Activated CD8-positive, alpha-beta T cell treated with anti-CD3 and anti-CD28 coated beads, Interleukin-2, amount 10 ng/mL, durations not matched to agents 7 days and 5 days (primary cell): Measurements from ENCODE around the gene WDFY1. TPM values are rescaled to one million over a fixed set of nuclear protein-coding genes. Genes with fewer than 3 reads are reported as not detected.
A peak's percentile ranks its signal among the peaks of the same experiment; 100 is the strongest.

ENCODE experiments used
- ATAC-seq: fragments of 150-1000 bp; cut with Tn5 transposase; one replicate; pipeline ENCODE4 v1.10.0; 2021; ENCODE audit warnings: moderate library complexity
- CTCF ChIA-PET: fragments of 350-600 bp; sonication (Branson Sonifier 250); formaldehyde crosslinking; loops from one replicate; lab custom pipeline; 2021; ENCODE audit warnings: antibody characterized with exemption; lab: Charles Lee
- POLR2A ChIA-PET: fragments of 350-600 bp; sonication (Branson Sonifier 250); formaldehyde crosslinking; loops from one replicate; lab custom pipeline; 2021; ENCODE audit warnings: antibody characterized with exemption; lab: Charles Lee
- DNase-seq: peaks from one replicate; pipeline ENCODE4 v3.0.0-alpha.2; 2020
- H3K27ac Mint-ChIP-seq: one replicate; pipeline ENCODE4 v1.8.0; 2021; ENCODE audit warnings: mild to moderate bottlenecking, mixed read lengths
- H3K27me3 Mint-ChIP-seq: one replicate; pipeline ENCODE4 v1.8.0; 2021; ENCODE audit warnings: low read depth, mixed read lengths
- H3K36me3 Mint-ChIP-seq: one replicate; pipeline ENCODE4 v1.8.0; 2021; ENCODE audit warnings: low read depth, mixed read lengths
- H3K4me1 Mint-ChIP-seq: one replicate; pipeline ENCODE4 v1.8.0; 2021; ENCODE audit warnings: low read depth, mixed read lengths
- H3K4me3 Mint-ChIP-seq: one replicate; pipeline ENCODE4 v1.8.0; 2021; ENCODE audit warnings: mild to moderate bottlenecking, mixed read lengths
- H3K9me3 Mint-ChIP-seq: one replicate; pipeline ENCODE4 v1.8.0; 2022; ENCODE audit warnings: mixed read lengths; ENCODE audit not compliant: insufficient read depth
- total RNA-seq, 2 experiments: library from RNA; stranded (reverse); gene quantifications; one replicate each; pipeline ENCODE4 v1.2.3, GENCODE V29; 2021

WDFY1 gene, protein sequence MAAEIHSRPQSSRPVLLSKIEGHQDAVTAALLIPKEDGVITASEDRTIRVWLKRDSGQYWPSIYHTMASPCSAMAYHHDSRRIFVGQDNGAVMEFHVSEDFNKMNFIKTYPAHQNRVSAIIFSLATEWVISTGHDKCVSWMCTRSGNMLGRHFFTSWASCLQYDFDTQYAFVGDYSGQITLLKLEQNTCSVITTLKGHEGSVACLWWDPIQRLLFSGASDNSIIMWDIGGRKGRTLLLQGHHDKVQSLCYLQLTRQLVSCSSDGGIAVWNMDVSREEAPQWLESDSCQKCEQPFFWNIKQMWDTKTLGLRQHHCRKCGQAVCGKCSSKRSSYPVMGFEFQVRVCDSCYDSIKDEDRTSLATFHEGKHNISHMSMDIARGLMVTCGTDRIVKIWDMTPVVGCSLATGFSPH
- total RNA-seq, result 10 to 100 TPM; 41.5 to 47.1 TPM

DNA sequence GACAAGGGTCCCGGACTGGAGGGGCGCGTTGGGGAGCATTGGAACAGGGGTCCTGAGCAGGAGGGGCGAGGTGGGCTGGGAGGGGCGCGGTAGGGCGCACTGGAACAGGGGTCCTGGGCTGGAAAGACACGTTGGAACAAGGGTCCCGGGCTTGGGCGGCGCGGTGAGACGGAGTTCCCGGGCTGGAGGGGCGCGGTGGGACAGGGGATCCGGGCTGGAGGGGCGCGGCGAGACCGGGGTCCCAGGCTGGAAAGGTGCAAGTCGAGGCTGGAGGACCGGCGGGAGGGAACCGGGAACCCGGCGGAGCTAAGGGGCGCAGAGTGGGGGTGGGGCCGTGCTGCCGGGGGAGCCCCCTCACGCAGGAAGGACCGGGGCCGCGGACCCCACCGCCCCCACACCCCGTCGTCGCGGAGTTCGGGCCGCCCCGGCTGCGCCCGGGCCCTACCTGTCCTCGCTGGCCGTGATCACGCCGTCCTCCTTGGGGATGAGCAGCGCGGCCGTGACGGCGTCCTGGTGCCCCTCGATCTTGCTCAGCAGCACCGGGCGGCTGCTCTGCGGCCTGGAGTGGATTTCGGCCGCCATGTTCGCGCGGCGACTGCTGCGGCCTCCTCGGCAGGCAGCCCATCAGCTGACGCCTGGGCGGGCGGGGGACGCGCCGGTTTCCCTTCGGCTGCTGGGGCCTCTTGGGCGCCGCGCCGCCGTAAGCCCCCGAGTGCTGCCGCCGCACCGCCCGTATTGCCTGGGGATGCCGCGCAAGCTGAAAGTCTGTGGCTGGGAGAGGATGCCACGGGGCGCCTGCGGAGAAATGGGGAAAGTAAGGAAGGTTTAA is at the start of gene WDFY1:
TSS of gene WDFY1 (minus strand) at position 633 of the 829 bp plus-strand sequence. CDS start at position 582, 51 bp downstream.
- Mint-ChIP-seq H3K27me3 (no peaks in the 10 kb centered on the region), H3K4me3 (peak within 1 kb of the TSS; percentile 89), H3K4me1 (peaks cover 60% of the 10 kb centered on the region)

GRCh38 chr2:223994562-223995162 is 49.5 kb upstream of the WDFY1 start:
- Mint-ChIP-seq H3K27me3 (no peaks in the 10 kb centered on the region), H3K9me3 (no peaks in the 10 kb centered on the region), H3K36me3 (no peaks in the 10 kb centered on the region), H3K4me1 (peaks cover 8% of the 10 kb centered on the region), H3K4me3 (no peak overlapping the region), H3K27ac (no peak overlapping the region)
- ATAC-seq (no peak), DNase-seq (no peak)
- ChIA-PET POLR2A (no interaction called here), CTCF (interaction anchor here (1.0 to 6.5 kb wide), 19 partner anchors 10 to 656 kb away, joined by 3 to 130 read pairs (median 10); partner anchors contain the start of genes MRPL44 and SERPINE2)

More for the DNA sequence above, at the start of gene WDFY1:
- DNase-seq (peak; percentile 86), ATAC-seq (peak; percentile 88)
- Mint-ChIP-seq H3K36me3 (peaks cover 21% of the 10 kb centered on the region), H3K9me3 (peaks cover under 1% of the 10 kb centered on the region), H3K27ac (peak within 1 kb of the TSS; percentile 91)
- ChIA-PET CTCF (interaction anchor here (0.7 to 3.2 kb wide), 7 partner anchors 9 to 184 kb away, joined by 3 to 12 read pairs (median 4); no protein-coding TSS in a partner anchor), POLR2A (interaction anchor here (0.7 to 2.1 kb wide), 9 partner anchors 8 to 1289 kb away, joined by 3 to 9 read pairs (median 5); partner anchors contain the start of genes FARSB and MRPL44)

DNA sequence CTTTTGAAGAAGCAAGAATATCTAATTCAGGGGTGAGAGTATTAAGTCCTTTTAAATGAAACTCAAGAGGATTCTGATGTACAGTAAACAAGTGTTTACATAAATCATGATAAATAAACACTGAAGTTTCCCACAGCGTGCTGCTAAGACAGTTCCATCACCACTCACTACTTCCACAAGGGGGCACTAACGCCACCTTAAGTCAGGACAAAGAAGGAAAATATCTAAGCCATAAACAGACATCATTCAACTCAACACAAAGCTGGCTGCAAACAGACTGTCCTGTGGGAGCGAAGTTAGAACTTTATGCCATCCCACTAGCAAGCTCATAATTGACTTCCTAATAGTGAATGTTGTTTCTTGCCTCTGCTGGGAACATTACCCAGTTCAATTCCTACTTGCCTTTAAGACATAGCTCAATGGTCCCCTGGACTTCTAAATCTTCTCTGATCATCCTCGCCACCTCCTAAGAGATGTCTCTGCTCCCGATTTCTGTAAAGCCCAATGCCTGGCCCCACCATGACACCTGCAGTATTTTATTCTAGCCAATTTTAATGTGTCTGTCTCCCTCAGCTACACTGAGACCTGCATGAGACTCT is 48.6 kb upstream of the WDFY1 start:
- peak; percentile 81 for ATAC-seq
- POLR2A ChIA-PET, result interaction anchor here (0.8 kb wide), 1 partner anchor 289 kb away, joined by 3 read pairs; no protein-coding TSS in a partner anchor
- no peak overlapping the region for H3K27ac Mint-ChIP-seq

GRCh38 chr2:223991611-223992010 is 46.5 kb upstream of the WDFY1 start:
- no peak for DNase-seq
- H3K4me3 Mint-ChIP-seq, result no peak overlapping the region
- no peaks in the 10 kb centered on the region for H3K9me3 Mint-ChIP-seq
- ChIA-PET CTCF (interaction anchor here (0.7 to 6.5 kb wide), 5 partner anchors 14 to 297 kb away, joined by 3 to 130 read pairs (median 19); no protein-coding TSS in a partner anchor), POLR2A (no interaction called here)
- H3K4me1 Mint-ChIP-seq, result peaks cover 8% of the 10 kb centered on the region
- no peaks in the 10 kb centered on the region for H3K36me3 Mint-ChIP-seq
- H3K27me3 Mint-ChIP-seq, result no peaks in the 10 kb centered on the region
- no peak overlapping the region for H3K27ac Mint-ChIP-seq
- ATAC-seq, result no peak

More for the DNA sequence above, 48.6 kb upstream of the WDFY1 start:
- CTCF ChIA-PET, result interaction anchor here (0.6 to 6.5 kb wide), 59 partner anchors 9 to 657 kb away, joined by 3 to 130 read pairs (median 4); partner anchors contain the start of genes MRPL44 and SERPINE2
- Mint-ChIP-seq H3K4me1 (peaks cover 8% of the 10 kb centered on the region), H3K27me3 (no peaks in the 10 kb centered on the region), H3K9me3 (no peaks in the 10 kb centered on the region), H3K4me3 (no peak overlapping the region), H3K36me3 (no peaks in the 10 kb centered on the region)
- peak; percentile 78 for DNase-seq

DNA sequence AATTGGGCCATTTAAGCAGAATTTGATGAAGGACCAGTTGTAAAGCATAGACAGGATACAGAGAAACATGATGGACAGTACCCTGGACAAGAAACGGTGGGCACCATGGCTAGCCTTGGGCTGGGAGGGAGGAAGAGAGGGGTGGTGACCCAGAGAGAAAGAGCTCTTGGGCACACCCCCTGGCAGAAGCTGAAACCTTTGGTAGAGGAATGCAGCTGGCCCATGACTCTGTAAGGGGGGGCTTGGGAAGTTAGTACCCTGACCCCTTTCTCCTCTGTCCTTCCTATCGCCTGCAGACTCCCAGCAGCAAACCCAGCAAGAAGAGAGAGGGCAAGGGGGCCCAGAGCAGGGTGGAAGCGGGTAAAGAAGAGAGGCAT is 44.7 kb upstream of the WDFY1 start:
- no peak for ATAC-seq
- Mint-ChIP-seq H3K4me1 (peaks cover 4% of the 10 kb centered on the region), H3K4me3 (no peak overlapping the region), H3K36me3 (peaks cover under 1% of the 10 kb centered on the region), H3K27me3 (no peaks in the 10 kb centered on the region), H3K9me3 (no peaks in the 10 kb centered on the region), H3K27ac (no peak overlapping the region)
- ChIA-PET CTCF (interaction anchor here (0.6 to 3.6 kb wide), 3 partner anchors 17 to 295 kb away, joined by 3 to 19 read pairs (median 3); no protein-coding TSS in a partner anchor), POLR2A (no interaction called here)
- DNase-seq, result no peak

- CTCF ChIA-PET, result interaction anchor here (0.6 to 3.6 kb wide), 3 partner anchors 17 to 295 kb away, joined by 3 to 19 read pairs (median 3); no protein-coding TSS in a partner anchor
- Mint-ChIP-seq H3K27ac (no peak overlapping the region), H3K27me3 (no peaks in the 10 kb centered on the region), H3K36me3 (peaks cover 4% of the 10 kb centered on the region), H3K4me3 (no peak overlapping the region), H3K9me3 (no peaks in the 10 kb centered on the region), H3K4me1 (peaks cover 4% of the 10 kb centered on the region)
- POLR2A ChIA-PET, result no interaction called here
- DNase-seq (no peak), ATAC-seq (no peak)
Measured at GRCh38 chr2:223989206-223989855, 44.2 kb upstream of the WDFY1 start.

DNA sequence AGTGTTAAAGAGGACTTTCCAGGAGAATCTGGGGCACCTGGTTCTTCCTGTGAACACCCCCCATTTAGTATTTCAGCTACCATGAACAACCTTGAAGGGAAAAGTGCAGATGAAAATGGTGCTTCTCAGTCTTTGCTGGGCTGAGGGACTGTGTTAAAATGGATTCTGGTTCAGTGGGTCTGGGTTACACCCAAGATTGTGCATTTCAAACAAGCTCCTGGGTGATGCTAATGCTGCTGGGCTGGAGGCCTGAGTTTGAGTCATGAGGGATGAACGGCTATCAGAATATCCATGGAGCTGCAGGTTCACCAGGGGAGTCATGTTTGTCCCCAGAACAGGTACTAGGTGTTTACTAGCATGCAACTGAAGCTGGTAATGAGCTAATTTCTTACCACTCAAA is 36.1 kb upstream of the WDFY1 start:
- Mint-ChIP-seq H3K4me1 (peaks cover 2% of the 10 kb centered on the region), H3K9me3 (no peaks in the 10 kb centered on the region), H3K36me3 (peaks cover 7% of the 10 kb centered on the region), H3K27ac (no peak overlapping the region), H3K27me3 (no peaks in the 10 kb centered on the region), H3K4me3 (no peak overlapping the region)
- POLR2A ChIA-PET, result no interaction called here
- ATAC-seq (no peak), DNase-seq (no peak)
- CTCF ChIA-PET, result interaction anchor here (2.1 to 3.0 kb wide), 2 partner anchors 12 to 303 kb away, joined by 8 to 17 read pairs; no protein-coding TSS in a partner anchor

DNA sequence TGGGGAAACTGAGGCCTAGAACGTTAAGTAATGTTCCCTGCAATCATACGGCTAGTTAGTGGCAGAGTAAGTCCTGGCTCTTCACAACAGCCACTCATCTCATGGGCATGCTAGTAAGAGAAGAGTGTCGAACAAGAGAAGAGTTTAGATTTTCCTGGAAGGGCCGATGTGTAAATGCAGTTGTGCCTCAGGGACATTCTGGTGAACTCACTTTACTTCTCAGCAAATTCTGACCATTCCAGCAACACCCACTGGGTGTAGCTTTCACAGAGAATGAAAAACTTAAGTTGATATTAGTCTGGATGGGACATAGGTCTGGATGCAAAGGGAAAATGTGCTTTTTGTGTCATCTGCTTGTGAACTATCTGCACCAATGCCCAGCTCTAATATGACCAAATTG is 35.7 kb upstream of the WDFY1 start:
- H3K36me3 Mint-ChIP-seq, result peaks cover 7% of the 10 kb centered on the region
- no peak overlapping the region for H3K4me3 Mint-ChIP-seq
- ChIA-PET POLR2A (no interaction called here), CTCF (interaction anchor here (2.1 to 4.1 kb wide), 3 partner anchors 11 to 304 kb away, joined by 8 to 25 read pairs (median 17); no protein-coding TSS in a partner anchor)
- ATAC-seq, result no peak
- no peak for DNase-seq
- no peaks in the 10 kb centered on the region for H3K27me3 Mint-ChIP-seq
- H3K27ac Mint-ChIP-seq, result no peak overlapping the region
- no peaks in the 10 kb centered on the region for H3K9me3 Mint-ChIP-seq
- peaks cover 2% of the 10 kb centered on the region for H3K4me1 Mint-ChIP-seq

- no peaks in the 10 kb centered on the region for H3K9me3 Mint-ChIP-seq
- ATAC-seq (no peak), DNase-seq (no peak)
- no peaks in the 10 kb centered on the region for H3K27me3 Mint-ChIP-seq
- H3K36me3 Mint-ChIP-seq, result peaks cover 7% of the 10 kb centered on the region
- POLR2A ChIA-PET, result no interaction called here
- H3K4me1 Mint-ChIP-seq, result peaks cover 2% of the 10 kb centered on the region
- CTCF ChIA-PET, result interaction anchor here (2.1 to 4.1 kb wide), 3 partner anchors 11 to 304 kb away, joined by 8 to 25 read pairs (median 17); no protein-coding TSS in a partner anchor
- H3K4me3 Mint-ChIP-seq, result no peak overlapping the region
- no peak overlapping the region for H3K27ac Mint-ChIP-seq
Measured at GRCh38 chr2:223980397-223980735, 35.2 kb upstream of the WDFY1 start.

- H3K27ac Mint-ChIP-seq, result no peak overlapping the region
- ChIA-PET CTCF (interaction anchor here (2.1 to 4.1 kb wide), 3 partner anchors 10 to 305 kb away, joined by 8 to 25 read pairs (median 17); no protein-coding TSS in a partner anchor), POLR2A (no interaction called here)
- H3K27me3 Mint-ChIP-seq, result no peaks in the 10 kb centered on the region
- H3K4me3 Mint-ChIP-seq, result no peak overlapping the region
- peaks cover 7% of the 10 kb centered on the region for H3K36me3 Mint-ChIP-seq
- DNase-seq, result no peak
- H3K9me3 Mint-ChIP-seq, result no peaks in the 10 kb centered on the region
- ATAC-seq, result no peak
- peaks cover 2% of the 10 kb centered on the region for H3K4me1 Mint-ChIP-seq
Measured at GRCh38 chr2:223979730-223980396, 34.7 kb upstream of the WDFY1 start.
